ENCODE results near the gene HECTD1. TPM values are rescaled to one million over a fixed set of nuclear protein-coding genes. Genes with fewer than 3 reads are reported as not detected.

HECTD1 gene
- polyA plus RNA-seq, 1 experiment: 70.5 TPM

- Histone ChIP-seq H3K27me3 (ENCODE audit: control insufficient read depth, insufficient read depth, low read length) (no peaks in the 10 kb centered on the region), H3K36me3 (ENCODE audit: control insufficient read depth, insufficient read depth, low read length) (no peaks in the 10 kb centered on the region), H3K4me3 (ENCODE audit: low read depth, low read length) (no peak overlapping the region; the same call in 1 of the 2 replicates)
- no peak for TF ChIP-seq CTCF (IDR thresholded peaks at IDR 0.05; ENCODE audit: insufficient read depth, low read depth, low read length)
- DNase-seq (ENCODE audit: low read depth): peak; percentile 72
- ChIA-PET CTCF (interaction anchor here (0.6 to 1.9 kb wide), 6 partner anchors 14 to 220 kb away, joined by 3 to 6 read pairs (median 3); partner anchors contain the start of gene HECTD1), POLR2A (interaction anchor here (0.6 kb wide), 1 partner anchor 1326 kb away, joined by 5 read pairs; no protein-coding TSS in a partner anchor)
Measured at GRCh38 chr14:31229638-31230572, 22.3 kb upstream of the HECTD1 start.

GRCh38 chr14:31229009-31229408, 21.4 kb upstream of the HECTD1 start:
- POLR2A ChIA-PET: interaction anchor here (0.6 kb wide), 2 partner anchors 1327 to 1334 kb away, joined by 5 read pairs; no protein-coding TSS in a partner anchor
- Histone ChIP-seq H3K36me3 (ENCODE audit: control insufficient read depth, insufficient read depth, low read length) (no peaks in the 10 kb centered on the region), H3K4me3 (ENCODE audit: low read depth, low read length) (no peak overlapping the region), H3K27me3 (ENCODE audit: control insufficient read depth, insufficient read depth, low read length) (no peaks in the 10 kb centered on the region)
- CTCF ChIA-PET: interaction anchor here (0.9 to 1.9 kb wide), 3 partner anchors 13 to 21 kb away, joined by 3 to 6 read pairs (median 5); partner anchors contain the start of gene HECTD1
- no peak for DNase-seq (ENCODE audit: low read depth)
- no peak for TF ChIP-seq CTCF (IDR thresholded peaks at IDR 0.05; ENCODE audit: insufficient read depth, low read depth, low read length)

- H3K27me3 ChIP-seq (ENCODE audit: control insufficient read depth, insufficient read depth, low read length): no peaks in the 10 kb centered on the region
- POLR2A ChIA-PET: interaction anchor here (0.6 kb wide), 1 partner anchor 1334 kb away, joined by 5 read pairs; no protein-coding TSS in a partner anchor
- CTCF ChIA-PET: interaction anchor here (0.9 to 1.9 kb wide), 3 partner anchors 12 to 21 kb away, joined by 3 to 6 read pairs (median 5); partner anchors contain the start of gene HECTD1
- H3K36me3 ChIP-seq (ENCODE audit: control insufficient read depth, insufficient read depth, low read length): no peaks in the 10 kb centered on the region
- no peak overlapping the region for H3K4me3 ChIP-seq (ENCODE audit: low read depth, low read length)
- DNase-seq (ENCODE audit: low read depth): no peak
- TF ChIP-seq CTCF (IDR thresholded peaks at IDR 0.05; ENCODE audit: insufficient read depth, low read depth, low read length): no peak
Measured at GRCh38 chr14:31228533-31228932, 20.9 kb upstream of the HECTD1 start.

GRCh38 chr14:31224808-31225207, 17.2 kb upstream of the HECTD1 start:
- no peaks in the 10 kb centered on the region for H3K36me3 ChIP-seq (ENCODE audit: control insufficient read depth, insufficient read depth, low read length)
- no peak for DNase-seq (ENCODE audit: low read depth)
- no peaks in the 10 kb centered on the region for H3K27me3 ChIP-seq (ENCODE audit: control insufficient read depth, insufficient read depth, low read length)
- CTCF ChIA-PET: interaction anchor here (1.6 kb wide), 1 partner anchor 17 kb away, joined by 7 read pairs; the partner anchor contains the start of gene HECTD1
- no peak for TF ChIP-seq CTCF (IDR thresholded peaks at IDR 0.05; ENCODE audit: insufficient read depth, low read depth, low read length)
- POLR2A ChIA-PET: no interaction called here
- no peak overlapping the region for H3K4me3 ChIP-seq (ENCODE audit: low read depth, low read length)

GRCh38 chr14:31223331-31223730, 15.7 kb upstream of the HECTD1 start:
- Histone ChIP-seq H3K4me3 (ENCODE audit: low read depth, low read length) (no peak overlapping the region), H3K27me3 (ENCODE audit: control insufficient read depth, insufficient read depth, low read length) (no peaks in the 10 kb centered on the region), H3K36me3 (ENCODE audit: control insufficient read depth, insufficient read depth, low read length) (no peaks in the 10 kb centered on the region)
- TF ChIP-seq CTCF (IDR thresholded peaks at IDR 0.05; ENCODE audit: insufficient read depth, low read depth, low read length): no peak
- POLR2A ChIA-PET: no interaction called here
- DNase-seq (ENCODE audit: low read depth): no peak
- CTCF ChIA-PET: interaction anchor here (0.7 to 1.6 kb wide), 2 partner anchors 15 to 16 kb away, joined by 3 to 6 read pairs; partner anchors contain the start of gene HECTD1

Measured in BJ (cell line).